K562 (cell line): ENCODE measurements around the gene RXRA. TPM values are rescaled to one million over a fixed set of nuclear protein-coding genes. Genes with fewer than 3 reads are reported as not detected.

Experiments used
- ATAC-seq: fragments of 200-7000 bp; cut with Tn5 transposase; 3 replicates; pipeline ENCODE4 v1.9.1; 2020; ENCODE audit warnings: moderate library complexity
- BruUV-seq: library from RNA; stranded (reverse); fragments of 400-500 nt; replicated peaks from 2 replicates; lab custom pipeline; 2021; lab: Mats Ljungman, UMichigan
- CTCF ChIA-PET: fragments of 300-600 bp; formaldehyde crosslinking; extraction: SDS; loops from one replicate; lab custom pipeline; 2021; ENCODE audit warnings: low intra/inter-chr PET ratio; lab: Yijun Ruan, JAX
- POLR2A ChIA-PET: fragments of 300-600, 350-650 bp; sonication (Branson Sonifier 250); formaldehyde crosslinking; extraction: SDS; loops from one replicate; lab custom pipeline; 2021; ENCODE audit warnings: antibody characterized with exemption, inconsistent platforms; lab: Yijun Ruan, JAX
- DNase-seq, 4 experiments: peaks; one replicate each; pipeline versions ENCODE4 v3.0.0 to v3.0.0-alpha.2; 2011 to 2018; ENCODE audit warnings: low spot score in 3 of 4, mixed read lengths in 3 of 4; ENCODE audit errors: extremely low read depth in 1 of 4
- FAIRE-seq: peaks from 2 replicates; lab custom pipeline; 2011; peaks lifted over from hg19 to GRCh38; lab: Jason Lieb, UNC
- H2AFZ ChIP-seq: 2 replicates; pipeline ENCODE4 v1.6.0; 2011; ENCODE audit warnings: low read depth, low read length, control low read depth, inconsistent platforms
- H3K27ac ChIP-seq: fragments of 200-600 bp; 3 replicates; pipeline ENCODE4 v1.8.0; 2011; ENCODE audit warnings: low read depth, mild to moderate bottlenecking, control low read depth, inconsistent platforms, low read length, moderate library complexity, mixed read lengths; ENCODE audit errors: extremely low read depth
- H3K27me3 ChIP-seq, 2 experiments: fragments of 300-600 bp in 1 of 2; 2 replicates in 1 of 2; 3 replicates in 1 of 2; pipeline versions ENCODE4 v1.6.0 to v1.8.0; 2011; ENCODE audit warnings: inconsistent platforms in 2 of 2, low read length in 2 of 2, mild to moderate bottlenecking in 1 of 2, mixed read lengths in 1 of 2, moderate library complexity in 1 of 2; ENCODE audit not compliant: control insufficient read depth in 2 of 2, insufficient read depth in 2 of 2
- H3K36me3 ChIP-seq: fragments of 300-600 bp; 3 replicates; pipeline ENCODE4 v1.8.0; 2011; ENCODE audit warnings: mild to moderate bottlenecking, low read length, inconsistent platforms; ENCODE audit not compliant: control insufficient read depth, insufficient read depth
- H3K4me1 ChIP-seq, 2 experiments: fragments of 200-600 bp in 1 of 2; replicated peaks in 1 of 2; 2 replicates in 1 of 2; 3 replicates in 1 of 2; pipeline versions ENCODE4 v1.5.1 to v1.8.0; 2011; ENCODE audit warnings: inconsistent platforms in 2 of 2, low read length in 2 of 2, mild to moderate bottlenecking in 1 of 2, mixed read lengths in 1 of 2, moderate library complexity in 1 of 2; ENCODE audit not compliant: control insufficient read depth in 2 of 2, insufficient read depth in 2 of 2
- H3K4me2 ChIP-seq: 2 replicates; pipeline ENCODE4 v1.6.1; 2011; ENCODE audit warnings: low read length, control low read depth, inconsistent platforms, mixed read lengths; ENCODE audit not compliant: insufficient read depth
- H3K4me3 ChIP-seq: fragments of 200-600 bp; sonication (generic), shearing (Covaris generic); 2 replicates; pipeline ENCODE4 v1.5.1; 2016; ENCODE audit warnings: control low read depth, inconsistent platforms
- H3K79me2 ChIP-seq: fragments of 200-600 bp; 3 replicates; pipeline ENCODE4 v1.8.0; 2011; ENCODE audit warnings: low read length, inconsistent platforms; ENCODE audit not compliant: control insufficient read depth, insufficient read depth
- H3K9ac ChIP-seq, 2 experiments: 2 replicates each; pipeline versions ENCODE4 v1.6.0 to v1.6.1; 2011; ENCODE audit warnings: low read depth in 2 of 2, low read length in 2 of 2, control low read depth in 1 of 2, inconsistent platforms in 1 of 2, mild to moderate bottlenecking in 1 of 2, mixed read lengths in 1 of 2; ENCODE audit not compliant: insufficient read depth in 1 of 2
- H3K9me1 ChIP-seq: one replicate; pipeline ENCODE4 v1.6.0; 2011; ENCODE audit warnings: inconsistent platforms, mild to moderate bottlenecking, low read length, moderate library complexity; ENCODE audit not compliant: control insufficient read depth, insufficient read depth
- H3K9me3 ChIP-seq: replicated peaks from 2 replicates; pipeline ENCODE4 v1.5.1; 2011; ENCODE audit warnings: low read depth, low read length, inconsistent platforms; ENCODE audit not compliant: control insufficient read depth, insufficient read depth
- H4K20me1 ChIP-seq: replicated peaks from 2 replicates; pipeline ENCODE4 v1.6.1; 2011; ENCODE audit warnings: low read length, inconsistent platforms, mixed read lengths; ENCODE audit not compliant: control insufficient read depth, insufficient read depth
- BRF1 ChIP-seq: IDR thresholded peaks from 3 replicates; pipeline ENCODE4 v1.6.1; 2011; ENCODE audit warnings: borderline replicate concordance, mild to moderate bottlenecking; ENCODE audit not compliant: insufficient read length; ENCODE audit errors: extremely low read depth
- CTBP1 ChIP-seq: fragments of 450-650 bp; IDR thresholded peaks from 2 replicates; pipeline ENCODE4 v1.6.1; 2016; ENCODE audit warnings: borderline replicate concordance
- HINFP ChIP-seq: fragments of 450-650 bp; conservative IDR thresholded peaks from 2 replicates; pipeline ENCODE4 v1.6.1; 2016; ENCODE audit warnings: missing genetic modification characterization, low read depth, mild to moderate bottlenecking, control low read depth, missing compliant biosample characterization
- MCM7 ChIP-seq, 2 experiments: fragments of 450-650 bp; IDR thresholded peaks; 2 replicates each; pipeline ENCODE4 v1.6.1; 2016 to 2018
- TFAM ChIP-seq: fragments of 250-450 bp; sonication (Bioruptor Pico); conservative IDR thresholded peaks from 2 replicates; pipeline ENCODE4 v1.5.0; 2021; ENCODE audit warnings: mild to moderate bottlenecking, moderate library complexity
- ZBTB33 ChIP-seq: sonication (generic); formaldehyde crosslinking; IDR thresholded peaks from 2 replicates; pipeline ENCODE4 v1.8.1; 2023; ENCODE audit warnings: mild to moderate bottlenecking, missing genetic modification reagents
- WGBS: fragments of 100-300 bp; shearing (Covaris generic); methylation state at CpG from one replicate; pipeline ENCODE4 v1.1.6; 2016; ENCODE audit warnings: low coverage, mixed read lengths; ENCODE audit not compliant: insufficient coverage; ENCODE audit errors: missing lambda C conversion rate; 5-methylcytosine and 5-hydroxymethylcytosine counted together
- in situ Hi-C: fragments of 300-500 bp; cut with MboI; formaldehyde crosslinking; loops from 4 replicates; pipeline ENCODE4 v1.15.0; 2018; ENCODE audit warnings: inconsistent platforms, mixed read lengths
- intact Hi-C: fragments of 100-400 bp; cut with micrococcal nuclease; formaldehyde crosslinking; loops from 2 replicates; pipeline ENCODE4 v1.14.2; 2022
- polyA plus RNA-seq, 8 experiments: library from polyadenylated mRNA; depleted of rRNA in 4 of 8; stranded (reverse) in 5 of 8; unstranded in 3 of 8; fragments of >200 nt; fragmentation: Nextera tagmentation in 2 of 8; fragmentation: Illumina TruSeq in 1 of 8; extraction: Ambion mirVana in 2 of 8; extraction: Trizol in 1 of 8; gene quantifications; 2 replicates each; pipeline versions ENCODE4 v1.2.1 to v1.2.3, GENCODE V29; 2011 to 2014; ENCODE audit warnings: inconsistent platforms in 1 of 8, missing spikeins in 1 of 8
- total RNA-seq, 7 experiments: library from RNA; depleted of rRNA in 6 of 7; stranded (reverse); fragments of >200 nt in 6 of 7; fragmentation: Illumina TruSeq in 2 of 7; extraction: Trizol in 2 of 7; gene quantifications; 2 replicates each; pipeline versions ENCODE4 v1.2.1 to v1.2.3, GENCODE V29; 2011 to 2021; ENCODE audit warnings: low replicate concordance in 1 of 7

Gene RXRA
- total and polyA plus RNA-seq, 9 of the 15 experiments (the other 6 are each of a cell fraction or from before 2014, with no cell fraction given), result 0.35 to 23.6 (median 4.6) TPM

- DNase-seq (no peak), FAIRE-seq (no peak), ATAC-seq (no peak)
- no peaks in the 10 kb centered on the region for H3K27me3 ChIP-seq
- 77% methylated on average over 19 of the region's 21 CpGs for WGBS
- H3K4me3 ChIP-seq, result no peak overlapping the region
- H3K9ac ChIP-seq, result peak overlapping the region in 1 of 2 experiments; percentile 36; a peak in 2 of 4 replicates
- no peaks in the 10 kb centered on the region for H3K9me1 ChIP-seq
- peaks cover 91% of the 10 kb centered on the region for H4K20me1 ChIP-seq
- H3K9me3 ChIP-seq, result no peaks in the 10 kb centered on the region
- POLR2A ChIA-PET, result interaction anchor here (0.5 to 0.6 kb wide), 2 partner anchors 44 to 1328 kb away, joined by 3 read pairs; no protein-coding TSS in a partner anchor
- H3K4me1 ChIP-seq, result peaks cover 5 to 96% of the 10 kb centered on the region in 2 experiments; a peak in 3 of 5 replicates
- peaks cover 10% of the 10 kb centered on the region for H3K79me2 ChIP-seq
- no peak for TF ChIP-seq TFAM (CRISPR knock-in tag)
- no peak overlapping the region for H3K27ac ChIP-seq
- no TSS peak for BruUV-seq
- in situ Hi-C loops, result no loop called here
- H3K4me2 ChIP-seq, result no peak overlapping the region
- intact Hi-C loops, result no loop called here
- CTCF ChIA-PET, result no interaction called here
- H3K36me3 ChIP-seq, result no peaks in the 10 kb centered on the region
- no peak overlapping the region for H2AFZ ChIP-seq
These were observed 38.9 kb downstream of the RXRA start for GRCh38 chr9:134365115-134365596.

- no peaks in the 10 kb centered on the region for H3K36me3 ChIP-seq
- ChIA-PET POLR2A (interaction anchor here (0.9 kb wide), 1 partner anchor 11 kb away, joined by 5 read pairs; no protein-coding TSS in a partner anchor), CTCF (no interaction called here)
- peak; percentile 72 for ATAC-seq
- H3K9me3 ChIP-seq, result no peaks in the 10 kb centered on the region
- no TSS peak for BruUV-seq
- peaks cover 10% of the 10 kb centered on the region for H3K79me2 ChIP-seq
- H3K27me3 ChIP-seq, result no peaks in the 10 kb centered on the region
- H4K20me1 ChIP-seq, result peaks cover 89% of the 10 kb centered on the region
- H3K27ac ChIP-seq, result no peak overlapping the region
- H3K4me2 ChIP-seq, result no peak overlapping the region
- intact Hi-C loops, result no loop called here
- peak overlapping the region in 1 of 2 experiments; percentile 50; a peak in 1 of 4 replicates for H3K9ac ChIP-seq
- peaks cover 5 to 96% of the 10 kb centered on the region in 2 experiments; a peak in 3 of 5 replicates for H3K4me1 ChIP-seq
- H3K4me3 ChIP-seq, result no peak overlapping the region
- 14% methylated on average over 14 of the region's 14 CpGs for WGBS
- in situ Hi-C loops, result no loop called here
- no peak overlapping the region for H2AFZ ChIP-seq
- no peak for FAIRE-seq
- no peaks in the 10 kb centered on the region for H3K9me1 ChIP-seq
- DNase-seq, result peak in 3 of 4 experiments; percentile 45 to 68 (median 67)
- TF ChIP-seq ZBTB33 (CRISPR knock-in tag) (peak; percentile 61), CTBP1 (0 out of 2 replicates have a peak, but pooled peaks have one; percentile 18), HINFP (no peak), MCM7 (IDR thresholded peaks at IDR 0.05) (no peak), BRF1 (no peak)
These were observed 39.6 kb downstream of the RXRA start for GRCh38 chr9:134365791-134366222.
